GM19463 (cell line): Measurements from ENCODE around the gene PRR15L.
"Not testable (repeated sequence)": the region's sequence is repeated elsewhere in the genome, so short reads cannot be mapped to it uniquely, and the experiment has no call there.

Source experiments
- ATAC-seq: cut with Tn5 transposase; IDR thresholded peaks from one replicate; pipeline ENCODE4 v1.9.1; 2021; ENCODE audit warnings: mild to moderate bottlenecking, moderate library complexity; ENCODE audit not compliant: unreplicated experiment

The PRR15L gene

DNA sequence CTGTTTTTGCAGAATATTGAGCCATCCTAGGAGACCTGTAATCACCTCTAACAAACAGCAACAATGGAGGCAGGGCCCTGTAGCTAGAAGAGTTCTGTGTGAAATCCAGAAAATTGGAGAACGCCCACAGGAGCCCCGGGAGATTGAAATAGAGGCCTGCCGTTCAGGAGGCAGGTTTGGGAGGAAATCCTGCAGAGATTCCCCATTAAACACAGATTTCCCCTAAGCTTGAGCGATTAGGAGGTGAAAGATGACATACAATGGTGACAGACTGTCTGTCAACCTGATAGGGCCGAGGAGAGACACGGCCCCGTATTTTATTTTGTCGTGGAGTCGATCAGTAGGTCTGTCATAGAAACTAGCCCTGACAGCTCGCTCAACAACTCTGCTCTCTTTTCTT is 31.5 kb upstream of the PRR15L start:
- ATAC-seq: no peak

- ATAC-seq: not testable (repeated sequence)
Measured at GRCh38 chr17:47988445-47988844, 30.8 kb upstream of the PRR15L start.

DNA sequence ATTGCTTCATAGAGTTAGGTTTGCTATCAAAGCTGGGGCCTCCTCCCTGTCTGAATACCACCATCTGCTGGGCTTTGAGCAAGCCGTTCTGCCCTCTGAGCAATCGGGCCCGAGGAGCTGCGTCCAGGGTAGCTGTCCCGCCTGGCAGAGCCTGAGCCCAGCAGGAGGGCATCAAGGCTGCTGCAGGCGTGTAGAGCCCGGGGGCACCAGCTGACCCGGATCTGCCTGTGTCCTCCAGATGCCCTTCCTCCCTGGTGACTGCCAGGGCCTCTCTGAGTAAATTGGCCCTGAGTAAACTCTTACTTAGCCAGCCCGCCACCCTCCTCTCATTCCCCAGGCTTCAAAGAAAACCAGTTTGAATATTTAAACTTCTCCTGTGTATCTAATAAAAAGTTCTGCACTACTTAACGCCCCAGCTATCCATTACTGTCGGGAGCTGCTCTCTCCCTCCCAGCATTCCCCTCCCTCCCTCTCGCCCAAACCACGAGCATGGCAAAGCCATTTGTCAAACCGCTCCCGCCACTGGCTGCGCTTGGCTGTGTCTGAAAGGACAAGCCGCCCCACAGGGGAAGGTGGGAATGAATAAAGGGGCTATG is 29.7 kb upstream of the PRR15L start:
- ATAC-seq: no peak

DNA sequence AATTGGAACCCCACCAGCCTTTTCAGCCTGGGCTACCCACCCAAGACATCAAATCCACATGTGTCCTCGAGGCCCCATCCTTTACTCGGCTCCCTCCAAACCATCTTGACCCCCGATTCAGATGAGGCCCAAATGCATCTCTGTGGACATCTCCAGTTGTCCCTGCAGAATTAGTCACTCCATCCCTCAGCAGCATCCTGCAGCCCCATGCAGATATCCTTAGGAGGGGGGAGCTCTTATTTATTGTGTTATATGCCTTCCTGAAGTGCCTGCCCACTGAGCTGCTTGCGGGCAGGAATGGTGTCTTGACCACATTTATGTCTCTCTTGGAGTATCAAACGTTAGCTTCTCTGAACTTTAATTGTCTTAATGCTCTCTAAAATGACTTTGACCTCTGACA is 28.8 kb upstream of the PRR15L start:
- no peak for ATAC-seq

- ATAC-seq: no peak
Measured at GRCh38 chr17:47983492-47984223, 26.0 kb upstream of the PRR15L start.

GRCh38 chr17:47982645-47983390 is 25.1 kb upstream of the PRR15L start:
- ATAC-seq: no peak

GRCh38 chr17:47982091-47982617 is 24.5 kb upstream of the PRR15L start:
- no peak for ATAC-seq

DNA sequence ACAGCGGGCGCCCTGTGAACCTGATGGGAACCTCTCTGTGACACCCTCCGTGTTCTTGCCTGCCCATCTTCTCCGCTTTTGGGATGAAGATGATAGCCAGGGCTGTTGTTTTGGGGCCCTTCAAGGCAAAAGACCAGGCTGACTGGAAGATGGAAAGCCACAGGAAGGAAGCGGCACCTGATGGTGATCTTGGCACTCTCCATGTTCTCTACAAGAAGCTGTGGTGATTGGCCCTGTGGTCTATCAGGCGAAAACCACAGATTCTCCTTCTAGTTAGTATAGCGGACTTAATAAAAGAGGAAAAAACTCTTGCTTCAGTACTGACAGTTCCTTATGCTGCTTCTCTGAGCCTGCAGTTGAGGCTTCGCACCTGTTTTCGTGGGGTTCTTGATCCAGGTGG is 23.8 kb upstream of the PRR15L start:
- ATAC-seq: no peak

- no peak for ATAC-seq
Measured at GRCh38 chr17:47980541-47980940, 22.9 kb upstream of the PRR15L start.

DNA sequence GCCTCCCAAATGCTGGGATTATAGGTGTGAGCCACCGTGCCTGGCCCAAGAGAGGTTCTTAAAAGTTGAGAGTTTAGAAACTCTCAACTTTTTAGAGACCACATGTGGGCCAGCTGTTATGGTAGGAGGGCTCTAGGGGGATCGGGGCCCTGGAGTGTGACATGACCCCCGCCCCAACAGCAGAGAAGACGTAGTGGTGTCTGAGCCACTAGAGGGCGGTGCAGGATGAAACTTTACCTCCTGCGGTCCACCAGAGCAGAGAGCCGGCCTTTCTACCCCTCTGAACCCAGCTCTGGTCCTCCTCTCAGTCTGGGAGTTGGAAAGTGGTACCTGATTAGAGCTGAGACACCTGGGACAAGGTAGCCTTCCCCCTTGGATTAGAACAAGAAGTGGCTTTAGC is 20.6 kb upstream of the PRR15L start:
- ATAC-seq: no peak

DNA sequence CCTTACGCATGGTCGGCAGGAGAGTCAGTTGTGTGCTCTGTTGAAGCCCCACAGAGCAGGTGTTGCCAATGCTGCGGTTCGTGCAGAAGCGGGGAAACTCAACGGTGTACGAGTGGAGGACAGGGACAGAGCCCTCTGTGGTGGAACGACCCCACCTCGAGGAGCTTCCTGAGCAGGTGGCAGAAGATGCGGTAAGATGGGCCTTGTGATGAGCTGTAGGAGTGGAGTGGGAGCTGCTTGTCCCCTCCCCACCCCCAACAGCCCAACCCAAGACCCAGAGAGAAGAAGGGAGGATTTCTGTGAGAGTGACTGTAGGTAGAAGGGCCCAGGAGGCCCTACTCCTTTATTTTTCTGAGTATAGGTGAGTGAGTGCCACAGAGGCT is 18.1 kb upstream of the PRR15L start:
- ATAC-seq: no peak

DNA sequence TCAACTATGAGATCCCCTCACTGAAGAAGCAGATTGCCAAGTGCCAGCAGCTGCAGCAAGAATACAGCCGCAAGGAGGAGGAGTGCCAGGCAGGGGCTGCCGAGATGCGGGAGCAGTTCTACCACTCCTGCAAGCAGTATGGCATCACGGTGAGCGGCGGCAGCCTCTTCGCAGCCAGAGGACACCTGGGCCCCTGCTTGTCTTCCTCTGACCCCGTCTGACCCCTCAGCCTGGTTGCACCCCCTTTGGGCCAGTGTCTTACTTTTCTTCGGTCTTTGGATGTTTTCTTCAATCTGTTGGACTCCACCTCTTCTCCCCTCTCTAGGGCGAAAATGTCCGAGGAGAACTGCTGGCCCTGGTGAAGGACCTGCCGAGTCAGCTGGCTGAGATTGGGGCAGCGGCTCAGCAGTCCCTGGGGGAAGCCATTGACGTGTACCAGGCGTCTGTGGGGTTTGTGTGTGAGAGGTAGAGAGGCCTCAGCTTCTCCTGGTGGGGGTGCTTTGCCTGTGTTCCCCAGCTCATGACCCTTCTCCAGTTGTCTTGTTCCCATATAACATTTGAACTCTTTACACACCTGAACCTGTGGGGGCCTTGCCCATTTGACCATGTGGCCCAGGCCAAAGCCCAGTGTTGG is 17.6 kb upstream of the PRR15L start:
- ATAC-seq: no peak

DNA sequence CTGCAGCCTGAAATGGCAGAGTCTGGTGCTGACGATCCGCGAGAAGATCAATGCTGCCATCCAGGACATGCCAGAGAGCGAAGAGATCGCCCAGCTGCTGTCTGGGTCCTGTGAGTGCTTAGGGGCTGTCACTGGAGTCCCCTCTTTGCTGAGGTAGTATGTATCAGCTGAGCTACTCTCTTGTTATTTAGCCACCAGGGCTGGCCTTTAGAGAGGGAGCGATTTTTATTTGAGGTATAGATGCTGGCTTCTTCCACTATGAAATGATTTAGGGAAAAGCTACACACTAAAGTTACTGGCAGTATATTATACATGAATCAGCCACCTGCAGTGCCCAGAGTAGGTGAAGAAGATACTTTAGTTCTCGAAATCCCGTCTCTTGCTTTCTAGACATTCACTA is 15.9 kb upstream of the PRR15L start:
- ATAC-seq: no peak

DNA sequence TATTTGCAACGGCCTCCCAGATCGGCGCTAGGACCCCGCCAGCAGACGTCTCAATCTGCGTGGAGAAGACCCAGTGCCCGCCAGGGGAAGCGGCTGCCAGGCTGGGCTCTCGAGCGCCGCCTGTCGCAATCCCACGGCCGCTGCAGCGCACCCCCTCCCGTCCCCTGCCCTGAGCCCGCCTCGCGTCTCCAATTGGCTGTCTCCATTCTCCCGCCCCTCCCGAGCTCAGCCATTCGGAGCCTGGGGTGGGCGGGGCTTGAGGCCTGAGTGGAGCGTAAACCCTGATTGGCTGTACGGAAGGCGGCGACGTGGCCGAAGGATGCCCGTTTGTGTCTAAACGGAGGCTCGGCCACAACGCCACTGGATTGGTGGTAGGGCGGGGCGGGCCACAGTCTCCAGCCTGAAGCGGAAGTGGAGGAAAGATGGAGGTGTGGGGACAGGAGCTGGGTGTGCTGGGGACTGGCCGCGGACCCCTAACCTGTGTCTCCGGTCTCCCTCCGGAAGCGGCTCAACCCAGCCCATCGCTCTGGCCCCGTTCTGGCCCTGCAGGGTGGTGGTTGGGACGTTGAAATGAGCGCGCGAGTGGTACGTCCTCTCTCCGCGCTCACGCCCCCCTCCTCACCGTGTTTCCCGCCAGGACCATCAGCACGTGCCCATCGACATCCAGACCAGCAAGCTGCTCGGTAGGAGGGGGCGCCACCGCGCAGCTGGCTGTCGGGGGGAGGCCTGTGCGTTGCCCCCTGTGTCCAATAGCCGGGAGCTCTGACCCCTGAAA is 13.2 kb upstream of the PRR15L start, which contains the start of gene CDK5RAP3:
Gene CDK5RAP3 (plus strand): TSS at position 389 of the 775 bp plus-strand sequence. CDS start 34 bp downstream, at position 423.
- peak; percentile 96 for ATAC-seq

GRCh38 chr17:47969930-47970724 is 12.4 kb upstream of the PRR15L start:
- ATAC-seq: no peak

DNA sequence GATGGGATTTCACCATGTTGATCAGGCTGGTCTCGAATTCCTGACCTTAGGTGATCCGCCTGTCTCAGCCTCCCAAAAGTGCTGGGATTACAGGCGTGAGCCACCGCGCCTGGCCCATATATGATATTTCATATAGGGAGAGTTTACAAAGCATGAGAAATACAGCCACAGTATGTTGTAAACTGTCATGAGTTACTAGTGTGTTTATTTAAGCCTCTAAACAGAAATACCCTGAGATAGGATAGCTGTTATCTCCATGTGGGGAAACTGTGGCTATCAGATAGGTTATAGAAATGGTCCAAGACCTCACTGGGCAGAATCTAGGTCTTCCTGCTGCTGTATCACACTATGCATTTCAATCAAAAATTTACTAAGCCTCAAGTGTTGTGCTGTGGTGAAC is 11.2 kb upstream of the PRR15L start:
- ATAC-seq: no peak

- ATAC-seq: no peak
Measured at GRCh38 chr17:47967607-47968252, 10.0 kb upstream of the PRR15L start.

DNA sequence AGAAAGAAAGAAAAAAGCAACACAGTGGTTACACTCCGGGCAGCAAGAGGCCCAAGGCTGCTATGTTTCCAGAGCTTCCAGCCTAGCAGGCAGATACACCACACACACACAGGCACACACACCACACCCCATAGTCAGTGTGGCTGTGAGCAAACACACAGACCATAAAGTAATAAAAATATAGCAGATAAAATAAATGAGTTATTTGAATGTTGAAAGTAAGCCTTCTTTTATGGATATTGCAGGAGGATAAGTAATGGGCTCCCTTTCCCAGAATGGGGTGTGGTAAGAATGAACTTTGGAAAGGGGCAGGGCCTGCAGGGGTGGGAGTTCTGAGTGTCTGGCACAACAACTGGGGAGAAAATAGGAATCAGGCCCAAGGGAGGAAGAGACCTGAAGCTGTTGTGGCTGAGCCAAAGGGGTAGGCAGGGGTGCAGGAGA is 8.4 kb upstream of the PRR15L start:
- ATAC-seq: no peak

GRCh38 chr17:47964856-47965255 is 7.2 kb upstream of the PRR15L start:
- ATAC-seq: no peak
